GM12801 (cell line): Measurements from ENCODE around the gene NCAPG2.

Experiments
- CTCF ChIP-seq: IDR thresholded peaks from one replicate; pipeline ENCODE4 v1.5.1; 2011; ENCODE audit warnings: control low read depth; ENCODE audit not compliant: insufficient read length; ENCODE audit errors: extremely low read depth

The NCAPG2 gene

GRCh38 chr7:158704524-158705233 is at the start of gene NCAPG2:
Gene NCAPG2, minus strand, starts transcription at chr7:158704804. Its CDS starts 2,905 bp downstream, at chr7:158701899.
- no peak for TF ChIP-seq CTCF

GRCh38 chr7:158753900-158754299 is 49.3 kb upstream of the NCAPG2 start:
- TF ChIP-seq CTCF: no peak

GRCh38 chr7:158751751-158752150 is 47.1 kb upstream of the NCAPG2 start:
- no peak for TF ChIP-seq CTCF

GRCh38 chr7:158751199-158751598 is 46.6 kb upstream of the NCAPG2 start:
- TF ChIP-seq CTCF: no peak

- TF ChIP-seq CTCF: no peak
These were observed 46.1 kb upstream of the NCAPG2 start for GRCh38 chr7:158750702-158751101.

GRCh38 chr7:158749396-158749795 is 44.8 kb upstream of the NCAPG2 start:
- TF ChIP-seq CTCF: no peak

GRCh38 chr7:158748335-158748734 is 43.7 kb upstream of the NCAPG2 start:
- TF ChIP-seq CTCF: no peak
